Mesendoderm (in vitro differentiated cells): ENCODE data around the gene PSMB2.
A peak's percentile ranks its signal among the peaks of the same experiment; 100 is the strongest.

Experiments used
- DNase-seq: peaks from one replicate; pipeline ENCODE4 v3.0.0; 2013
- H2AK5ac ChIP-seq: 2 replicates; pipeline ENCODE4 v1.6.1; 2013; ENCODE audit warnings: low read length, inconsistent platforms
- H2BK120ac ChIP-seq: 2 replicates; pipeline ENCODE4 v1.6.1; 2013; ENCODE audit warnings: low read depth, mild to moderate bottlenecking, low read length, moderate library complexity, mixed read lengths
- H2BK15ac ChIP-seq: replicated peaks from 2 replicates; pipeline ENCODE4 v1.6.1; 2013; ENCODE audit warnings: low read depth, mild to moderate bottlenecking, moderate library complexity
- H2BK5ac ChIP-seq: 2 replicates; pipeline ENCODE4 v1.6.1; 2013; ENCODE audit warnings: low read length, inconsistent platforms
- H3K18ac ChIP-seq: 2 replicates; pipeline ENCODE4 v1.6.1; 2013; ENCODE audit warnings: mild to moderate bottlenecking, low read length, mixed read lengths
- H3K23ac ChIP-seq: one replicate; pipeline ENCODE4 v1.6.1; 2013; ENCODE audit warnings: low read length
- H3K27ac ChIP-seq: 2 replicates; pipeline ENCODE4 v1.5.1; 2013; ENCODE audit warnings: low read depth, mild to moderate bottlenecking, inconsistent platforms, low read length, moderate library complexity
- H3K27me3 ChIP-seq: 2 replicates; pipeline ENCODE4 v1.6.1; 2013; ENCODE audit warnings: low read length, control low read depth, mild to moderate bottlenecking, inconsistent platforms; ENCODE audit not compliant: insufficient read depth, poor library complexity
- H3K36me3 ChIP-seq: 2 replicates; pipeline ENCODE4 v1.6.1; 2013; ENCODE audit warnings: low read length, inconsistent platforms; ENCODE audit not compliant: control insufficient read depth, insufficient read depth
- H3K4ac ChIP-seq: one replicate; pipeline ENCODE4 v1.6.1; 2013; ENCODE audit warnings: low read depth, mild to moderate bottlenecking, low read length, moderate library complexity
- H3K4me1 ChIP-seq: 2 replicates; pipeline ENCODE4 v1.6.1; 2013; ENCODE audit warnings: low read depth, low read length, inconsistent platforms; ENCODE audit not compliant: control insufficient read depth
- H3K4me2 ChIP-seq: 2 replicates; pipeline ENCODE4 v1.6.1; 2013; ENCODE audit warnings: low read length
- H3K4me3 ChIP-seq: 2 replicates; pipeline ENCODE4 v1.5.1; 2013; ENCODE audit warnings: mild to moderate bottlenecking, low read length
- H3K56ac ChIP-seq: one replicate; pipeline ENCODE4 v1.6.1; 2013; ENCODE audit warnings: low read length
- H3K79me1 ChIP-seq: 2 replicates; pipeline ENCODE4 v1.6.1; 2013; ENCODE audit warnings: low read length, inconsistent platforms
- H3K79me2 ChIP-seq: 2 replicates; pipeline ENCODE4 v1.6.1; 2013; ENCODE audit warnings: mild to moderate bottlenecking, low read length; ENCODE audit not compliant: control insufficient read depth, insufficient read depth
- H3K9ac ChIP-seq: 2 replicates; pipeline ENCODE4 v1.6.1; 2013; ENCODE audit warnings: low read length, inconsistent platforms
- H4K5ac ChIP-seq: one replicate; pipeline ENCODE4 v1.6.1; 2013; ENCODE audit warnings: low read length
- H4K8ac ChIP-seq: one replicate; pipeline ENCODE4 v1.6.1; 2013; ENCODE audit warnings: low read depth, mild to moderate bottlenecking, control low read depth, low read length, moderate library complexity
- WGBS: extraction: QIAGEN DNeasy Blood & Tissue Kit; methylation state at CpG from one replicate; pipeline ENCODE4 v1.1.7; 2013; ENCODE audit warnings: low lambda C conversion rate, missing lambda C conversion rate; ENCODE audit not compliant: insufficient coverage; ENCODE audit errors: extremely low coverage; 5-methylcytosine and 5-hydroxymethylcytosine counted together

PSMB2 gene

DNA sequence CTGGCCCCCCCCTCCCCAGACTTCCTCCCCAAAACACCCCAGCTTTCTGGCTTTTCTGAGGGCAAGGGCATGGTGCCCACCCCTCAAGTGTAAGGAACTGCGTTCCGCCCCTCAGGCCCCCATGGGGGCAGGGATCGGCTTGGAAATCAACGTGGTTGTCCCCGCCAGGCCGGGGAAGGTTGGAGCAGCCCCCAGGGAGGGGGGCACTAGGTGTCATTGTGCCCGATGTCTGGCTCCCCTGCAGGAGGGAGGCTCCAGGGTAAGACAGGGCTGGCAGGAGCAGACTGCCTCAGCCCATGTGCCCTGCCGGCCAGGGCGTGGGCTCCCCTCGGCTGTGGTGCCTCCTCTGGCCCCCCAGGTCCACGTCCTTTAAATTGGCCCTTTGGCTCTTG is 75.6 kb downstream of the PSMB2 start:
- no peak overlapping the region for H4K8ac ChIP-seq
- H3K27ac ChIP-seq = no peak overlapping the region
- no peak overlapping the region for H3K56ac ChIP-seq

DNA sequence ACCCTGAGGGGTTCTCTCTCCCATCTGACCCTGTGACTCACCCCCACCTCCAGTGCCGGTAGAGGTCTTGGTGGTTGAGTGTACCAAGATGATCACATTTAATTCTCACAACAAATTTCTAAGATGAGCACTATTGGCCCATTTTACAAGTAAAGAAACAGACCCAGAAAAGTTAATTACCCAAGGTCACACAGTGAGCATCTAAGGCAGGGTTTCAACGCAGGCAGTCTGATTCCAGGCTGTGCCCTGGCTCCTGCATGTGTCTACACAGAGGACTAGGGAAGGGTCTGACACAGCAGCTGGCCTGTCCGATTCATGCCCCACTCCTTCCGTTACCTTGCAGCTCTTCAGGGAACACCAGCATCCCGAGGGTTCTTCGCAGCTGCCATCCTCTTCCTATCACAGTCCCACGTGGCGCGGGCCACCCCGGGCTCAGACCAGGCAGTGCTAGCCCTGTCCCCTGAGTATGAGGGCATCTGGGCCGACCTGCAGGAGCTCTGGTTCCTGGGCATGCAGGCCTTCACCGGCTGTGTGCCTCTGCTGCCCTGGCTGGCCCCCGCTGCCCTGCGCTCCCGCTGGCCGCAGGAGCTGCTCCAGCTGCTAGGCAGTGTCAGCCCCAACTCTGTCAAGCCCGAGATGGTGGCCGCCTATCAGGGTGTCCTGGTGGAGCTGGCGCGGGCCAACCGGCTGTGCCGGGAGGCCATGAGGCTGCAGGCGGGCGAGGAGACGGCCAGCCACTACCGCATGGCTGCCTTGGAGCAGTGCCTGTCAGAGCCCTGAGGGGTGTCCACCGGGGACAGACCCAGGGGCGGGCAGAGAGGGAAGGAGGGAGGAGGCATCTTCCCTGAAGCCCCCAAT is 76.2 kb downstream of the PSMB2 start:
- WGBS = no CpG with 5 or more reads among the region's 28 CpGs
- H3K56ac ChIP-seq = no peak overlapping the region
- H3K4me3 ChIP-seq = no peak overlapping the region
- peaks cover 4% of the 10 kb centered on the region for H3K79me1 ChIP-seq
- no peak overlapping the region for H3K18ac ChIP-seq
- H3K79me2 ChIP-seq = no peaks in the 10 kb centered on the region
- no peak overlapping the region for H4K8ac ChIP-seq
- H4K5ac ChIP-seq = no peak overlapping the region
- H3K23ac ChIP-seq = no peak overlapping the region
- no peak overlapping the region for H3K9ac ChIP-seq
- H3K36me3 ChIP-seq = peaks cover 4% of the 10 kb centered on the region
- no peak for DNase-seq
- no peak overlapping the region for H2BK15ac ChIP-seq
- H3K4me1 ChIP-seq = no peaks in the 10 kb centered on the region
- no peaks in the 10 kb centered on the region for H3K27me3 ChIP-seq
- H2BK120ac ChIP-seq = no peak overlapping the region
- no peak overlapping the region for H2AK5ac ChIP-seq
- no peak overlapping the region for H3K4me2 ChIP-seq
- H2BK5ac ChIP-seq = no peak overlapping the region
- H3K4ac ChIP-seq = no peak overlapping the region
- H3K27ac ChIP-seq = no peak overlapping the region

More for the DNA sequence above, 75.6 kb downstream of the PSMB2 start:
- Histone ChIP-seq H2BK5ac (no peak overlapping the region), H3K4me3 (no peak overlapping the region), H2BK15ac (no peak overlapping the region), H3K79me1 (peaks cover 4% of the 10 kb centered on the region), H3K18ac (no peak overlapping the region), H3K9ac (no peak overlapping the region), H2AK5ac (no peak overlapping the region), H3K27me3 (no peaks in the 10 kb centered on the region), H3K36me3 (peaks cover 4% of the 10 kb centered on the region), H3K23ac (no peak overlapping the region), H4K5ac (no peak overlapping the region), H3K4me1 (no peaks in the 10 kb centered on the region), H3K4me2 (no peak overlapping the region), H3K4ac (no peak overlapping the region), H2BK120ac (no peak overlapping the region), H3K79me2 (no peaks in the 10 kb centered on the region)
- WGBS = no CpG with 5 or more reads among the region's 11 CpGs
- DNase-seq = no peak

DNA sequence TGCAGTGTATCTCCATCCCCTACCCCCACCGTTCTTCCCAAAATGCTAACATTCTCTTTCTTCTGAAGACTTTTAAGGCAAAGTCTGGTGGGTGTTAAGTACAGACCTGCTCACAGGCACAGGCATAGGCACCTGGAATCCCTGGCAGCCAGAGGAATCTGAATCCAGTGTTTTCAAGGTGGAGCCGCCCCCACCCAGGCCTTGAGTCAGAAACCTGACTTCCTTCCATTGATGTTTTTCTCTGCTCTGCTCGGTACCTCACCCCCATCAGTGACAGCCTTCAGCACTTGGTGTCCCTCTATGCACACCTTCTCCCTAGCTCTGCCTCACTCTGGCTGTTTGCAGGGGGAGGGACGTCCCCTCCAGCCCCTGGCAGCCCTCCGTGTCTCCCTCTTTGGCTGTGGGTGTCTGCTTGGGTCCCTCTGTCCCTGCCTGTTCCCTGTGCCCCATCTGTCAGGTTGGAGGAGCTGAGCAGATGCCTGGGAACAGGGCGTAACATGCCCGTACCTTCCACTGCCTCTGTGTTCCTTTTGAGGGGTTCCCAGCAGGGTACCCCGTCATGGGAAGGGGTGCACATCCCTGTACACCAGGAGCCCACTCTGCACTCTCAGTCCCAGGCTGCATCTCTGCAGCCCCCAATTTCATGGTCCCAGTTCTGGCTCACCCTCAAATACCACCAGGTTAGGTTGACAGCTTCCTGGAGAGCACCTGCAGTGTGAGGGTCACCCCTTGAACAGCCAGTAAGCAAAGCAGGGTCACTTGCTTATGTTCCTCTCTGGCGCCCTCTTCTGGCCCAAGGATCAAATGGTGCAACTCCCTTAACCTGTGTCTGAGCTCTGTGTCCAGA is 77.1 kb downstream of the PSMB2 start:
- Histone ChIP-seq H3K4me1 (no peaks in the 10 kb centered on the region), H3K4me2 (no peak overlapping the region), H3K4ac (no peak overlapping the region), H4K5ac (no peak overlapping the region), H3K18ac (no peak overlapping the region), H2BK120ac (no peak overlapping the region), H4K8ac (no peak overlapping the region), H3K4me3 (no peak overlapping the region), H2AK5ac (no peak overlapping the region), H3K27me3 (no peaks in the 10 kb centered on the region), H3K56ac (peak overlapping the region; percentile 28), H2BK5ac (no peak overlapping the region), H3K23ac (no peak overlapping the region), H3K36me3 (peaks cover 4% of the 10 kb centered on the region), H3K79me1 (peaks cover 5% of the 10 kb centered on the region), H2BK15ac (no peak overlapping the region), H3K79me2 (no peaks in the 10 kb centered on the region), H3K27ac (no peak overlapping the region), H3K9ac (no peak overlapping the region)
- DNase-seq = peak; percentile 89
- no CpG with 5 or more reads among the region's 9 CpGs for WGBS

DNA sequence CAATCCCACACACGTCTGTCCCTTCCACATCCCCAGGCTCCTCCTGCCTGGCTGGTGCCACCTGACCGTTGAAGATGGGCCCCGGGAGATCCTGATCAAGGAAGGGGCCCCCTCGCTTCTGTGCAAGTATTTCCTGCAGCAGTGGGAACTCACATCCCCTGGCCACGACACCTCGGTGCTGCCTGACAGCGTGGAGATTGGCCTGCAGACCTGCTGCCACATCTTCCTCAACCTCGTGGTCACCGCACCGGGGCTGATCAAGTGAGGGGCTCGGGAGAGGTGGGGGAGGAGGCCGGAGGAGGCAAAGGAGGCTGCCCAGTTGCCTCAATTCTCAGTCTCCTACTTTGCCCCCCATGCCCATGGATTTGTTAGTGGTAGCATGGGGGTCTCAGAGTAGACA is 78.2 kb downstream of the PSMB2 start:
- peaks cover 4% of the 10 kb centered on the region for H3K36me3 ChIP-seq

GRCh38 chr1:35561972-35562680 is 79.2 kb downstream of the PSMB2 start:
- Histone ChIP-seq H3K4ac (no peak overlapping the region), H3K23ac (no peak overlapping the region), H2BK15ac (no peak overlapping the region), H3K18ac (no peak overlapping the region), H2BK5ac (no peak overlapping the region), H3K79me1 (peaks cover 6% of the 10 kb centered on the region), H3K4me2 (no peak overlapping the region), H3K36me3 (peaks cover 4% of the 10 kb centered on the region), H3K56ac (no peak overlapping the region), H3K79me2 (no peaks in the 10 kb centered on the region), H4K8ac (no peak overlapping the region), H3K27ac (no peak overlapping the region), H2BK120ac (no peak overlapping the region), H3K4me3 (no peak overlapping the region), H3K4me1 (no peaks in the 10 kb centered on the region), H3K27me3 (no peaks in the 10 kb centered on the region), H2AK5ac (no peak overlapping the region), H3K9ac (no peak overlapping the region), H4K5ac (no peak overlapping the region)
- DNase-seq = no peak
- no CpG with 5 or more reads among the region's 15 CpGs for WGBS

More for the DNA sequence above, 78.2 kb downstream of the PSMB2 start:
- Histone ChIP-seq H3K4me1 (no peaks in the 10 kb centered on the region), H3K56ac (no peak overlapping the region), H3K18ac (no peak overlapping the region), H3K4me3 (no peak overlapping the region), H2BK5ac (no peak overlapping the region), H2BK120ac (no peak overlapping the region), H3K27ac (no peak overlapping the region), H3K9ac (no peak overlapping the region), H3K4ac (no peak overlapping the region), H4K5ac (no peak overlapping the region), H2BK15ac (no peak overlapping the region), H4K8ac (no peak overlapping the region), H2AK5ac (no peak overlapping the region), H3K23ac (no peak overlapping the region), H3K27me3 (no peaks in the 10 kb centered on the region), H3K79me2 (no peaks in the 10 kb centered on the region), H3K4me2 (no peak overlapping the region), H3K79me1 (peaks cover 6% of the 10 kb centered on the region)
- no CpG with 5 or more reads among the region's 12 CpGs for WGBS
- no peak for DNase-seq
